ENCODE measurements around the gene ERVFRD-1.

Gene ERVFRD-1

GRCh38 chr6:11083491-11083890 lies 28.0 kb downstream of the ERVFRD-1 start:
- in situ Hi-C loops (cut with MboI; ENCODE audit: low pct_unique_long_range_greater_than_20kb, low sequenced_read_pairs, unreplicated experiment) = no loop called here

DNA sequence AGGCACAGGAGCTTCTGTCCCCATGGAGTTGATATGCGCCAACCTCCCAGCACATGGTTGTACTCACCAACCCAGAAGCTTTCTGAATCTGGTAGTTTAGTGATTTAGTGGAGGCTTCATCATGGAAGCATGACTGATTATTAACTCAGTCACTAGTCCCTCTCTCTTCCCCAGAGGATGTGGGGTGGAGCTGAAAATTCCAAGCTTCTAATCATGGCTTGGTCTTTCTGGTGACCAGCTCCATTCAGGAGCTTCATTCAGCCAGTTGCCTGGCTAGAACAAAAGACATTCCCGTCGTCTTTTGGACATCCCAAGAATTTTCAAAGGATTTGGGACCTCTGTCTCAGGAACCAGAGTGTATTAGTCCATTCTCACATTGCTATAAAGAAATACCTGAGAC lies 31.2 kb downstream of the ERVFRD-1 start:
- no peak for DNase-seq (ENCODE audit: low spot score)
- in situ Hi-C loops (cut with MboI; ENCODE audit: low pct_unique_long_range_greater_than_20kb, low sequenced_read_pairs, unreplicated experiment) = no loop called here
- no peak for TF ChIP-seq CTCF (IDR thresholded peaks at IDR 0.05; ENCODE audit: extremely low read depth, insufficient read depth, missing control alignments)

More at GRCh38 chr6:11083491-11083890, 28.0 kb downstream of the ERVFRD-1 start:
- DNase-seq (ENCODE audit: low spot score) = no peak
- no peak for TF ChIP-seq CTCF (IDR thresholded peaks at IDR 0.05; ENCODE audit: extremely low read depth, insufficient read depth, missing control alignments)

GRCh38 chr6:11078266-11078665 lies 33.3 kb downstream of the ERVFRD-1 start:
- TF ChIP-seq CTCF (IDR thresholded peaks at IDR 0.05; ENCODE audit: extremely low read depth, insufficient read depth, missing control alignments) = no peak
- in situ Hi-C loops (cut with MboI; ENCODE audit: low pct_unique_long_range_greater_than_20kb, low sequenced_read_pairs, unreplicated experiment) = no loop called here
- no peak for DNase-seq (ENCODE audit: low spot score)

DNA sequence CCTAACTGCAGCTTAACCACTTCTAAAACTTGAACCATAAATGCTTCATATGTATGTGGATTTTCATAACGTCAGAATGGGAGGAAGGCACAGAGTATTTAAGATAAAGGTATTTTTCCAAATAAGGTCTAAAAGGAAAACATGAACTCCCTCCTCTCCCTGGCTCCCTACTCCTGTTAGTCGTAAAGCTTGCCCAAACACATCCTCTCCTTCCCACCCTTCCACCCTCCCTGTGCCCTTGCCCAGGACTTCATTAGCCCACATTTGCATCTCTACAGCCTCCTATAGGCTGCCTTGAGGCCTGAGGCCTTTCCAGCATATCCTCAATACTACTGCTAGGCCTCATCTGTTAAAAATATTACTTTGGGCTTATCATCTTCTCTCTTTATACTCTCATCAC lies 35.0 kb downstream of the ERVFRD-1 start:
- TF ChIP-seq CTCF (IDR thresholded peaks at IDR 0.05; ENCODE audit: extremely low read depth, insufficient read depth, missing control alignments) = no peak
- in situ Hi-C loops (cut with MboI; ENCODE audit: low pct_unique_long_range_greater_than_20kb, low sequenced_read_pairs, unreplicated experiment) = no loop called here

GRCh38 chr6:11072101-11072500 lies 39.4 kb downstream of the ERVFRD-1 start:
- no peak for DNase-seq (ENCODE audit: low spot score)
- in situ Hi-C loops (cut with MboI; ENCODE audit: low pct_unique_long_range_greater_than_20kb, low sequenced_read_pairs, unreplicated experiment) = no loop called here

More for the DNA sequence above, 35.0 kb downstream of the ERVFRD-1 start:
- no peak for DNase-seq (ENCODE audit: low spot score)

DNA sequence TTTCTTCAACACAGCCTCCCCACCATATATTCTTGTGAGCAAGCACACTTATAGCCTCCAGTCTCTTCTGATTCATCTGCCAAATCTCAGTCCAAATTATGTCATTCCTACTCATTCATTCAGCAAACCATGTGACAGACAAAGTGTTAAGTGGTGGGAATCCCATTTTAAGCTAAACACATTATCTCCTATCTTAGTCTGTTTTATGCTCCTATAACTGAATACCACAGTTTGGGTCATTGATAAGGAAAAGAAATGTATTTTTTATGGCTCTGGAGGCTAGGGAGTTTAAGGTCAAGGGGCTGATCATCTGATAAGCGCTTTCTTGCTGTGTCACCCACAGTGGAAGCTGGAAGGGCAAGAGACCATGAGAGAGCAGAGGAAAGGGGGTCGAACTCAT lies 41.8 kb downstream of the ERVFRD-1 start:
- no peak for DNase-seq (ENCODE audit: low spot score)
- in situ Hi-C loops (cut with MboI; ENCODE audit: low pct_unique_long_range_greater_than_20kb, low sequenced_read_pairs, unreplicated experiment) = loop anchor here (10.0 kb wide), 1 partner anchor 115 kb away; no protein-coding TSS in a partner anchor
- TF ChIP-seq CTCF (IDR thresholded peaks at IDR 0.05; ENCODE audit: extremely low read depth, insufficient read depth, missing control alignments) = no peak

More at GRCh38 chr6:11072101-11072500, 39.4 kb downstream of the ERVFRD-1 start:
- TF ChIP-seq CTCF (IDR thresholded peaks at IDR 0.05; ENCODE audit: extremely low read depth, insufficient read depth, missing control alignments) = no peak

DNA sequence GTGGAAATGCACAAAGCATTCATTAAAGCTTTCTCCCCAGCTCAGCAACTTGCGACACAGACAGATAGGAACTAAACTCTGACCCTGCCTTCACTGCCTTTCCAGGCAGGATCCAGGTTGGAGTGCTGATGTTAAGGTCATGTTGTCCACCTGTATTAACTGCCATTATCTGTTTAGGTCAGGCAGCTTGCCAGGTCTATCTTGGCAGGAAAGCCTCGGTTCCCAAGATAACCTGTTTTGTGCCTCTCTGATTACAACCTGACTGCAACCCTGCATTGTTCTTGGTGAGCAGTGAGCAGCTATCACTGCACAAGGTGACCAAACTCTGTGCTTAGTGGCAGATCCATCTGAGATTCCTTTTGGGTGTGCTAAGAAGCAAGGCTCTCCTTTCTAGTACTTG lies 44.2 kb downstream of the ERVFRD-1 start:
- TF ChIP-seq CTCF (IDR thresholded peaks at IDR 0.05; ENCODE audit: extremely low read depth, insufficient read depth, missing control alignments) = no peak
- in situ Hi-C loops (cut with MboI; ENCODE audit: low pct_unique_long_range_greater_than_20kb, low sequenced_read_pairs, unreplicated experiment) = loop anchor here (10.0 kb wide), 1 partner anchor 113 kb away; no protein-coding TSS in a partner anchor
- no peak for DNase-seq (ENCODE audit: low spot score)

All from GM13977 (cell line).